B cell (primary cell): ENCODE data around the gene SLC25A18. TPM values are rescaled to one million over a fixed set of nuclear protein-coding genes. Genes with fewer than 3 reads are reported as not detected.

Experiments
- ATAC-seq: fragments of 200-7000 bp; cut with Tn5 transposase; one replicate; pipeline ENCODE4 v1.10.0; 2021; ENCODE audit warnings: low read depth, mild to moderate bottlenecking, moderate number of reproducible peaks, moderate library complexity
- CTCF ChIA-PET: fragments of 350-600 bp; sonication (Branson Sonifier 250); formaldehyde crosslinking; loops from one replicate; lab custom pipeline; 2021; ENCODE audit warnings: antibody characterized with exemption, inconsistent platforms; lab: Charles Lee
- POLR2A ChIA-PET: fragments of 350-600 bp; sonication (Branson Sonifier 250); formaldehyde crosslinking; loops from one replicate; lab custom pipeline; 2021; ENCODE audit warnings: antibody characterized with exemption; lab: Charles Lee
- DNase-seq: peaks from one replicate; pipeline ENCODE4 v3.0.0; 2013
- H2AFZ ChIP-seq: 2 replicates; pipeline ENCODE4 v1.6.1; 2012; ENCODE audit warnings: mild to moderate bottlenecking, low read depth, low read length; ENCODE audit not compliant: insufficient read depth, poor library complexity, severe bottlenecking
- H3K27ac ChIP-seq, 2 donors: 1 replicate in 1 of 2; 2 replicates in 1 of 2; pipeline ENCODE4 v1.5.1; 2012 to 2013; ENCODE audit warnings: low read length in 2 of 2, mild to moderate bottlenecking in 2 of 2, moderate library complexity in 1 of 2
- H3K27me3 ChIP-seq, 4 experiments: fragments of 200-600 bp in 1 of 4; sonication (generic) in 1 of 4; replicated peaks in 1 of 4; 1 replicate in 2 of 4; 2 replicates in 2 of 4; pipeline versions ENCODE4 v1.6.1 to v1.7.0; 2013 to 2016; ENCODE audit warnings: low read length in 3 of 4, mild to moderate bottlenecking in 2 of 4, mixed read lengths in 1 of 4, moderate library complexity in 1 of 4; ENCODE audit not compliant: insufficient read depth in 4 of 4, control insufficient read depth in 3 of 4; ENCODE audit errors: control extremely low read depth in 1 of 4
- H3K36me3 ChIP-seq, 2 experiments: replicated peaks in 1 of 2; 1 replicate in 1 of 2; 2 replicates in 1 of 2; pipeline versions ENCODE4 v1.6.1 to v1.7.1; 2013; ENCODE audit warnings: low read length in 1 of 2; ENCODE audit not compliant: insufficient read depth in 2 of 2, control insufficient read depth in 1 of 2; ENCODE audit errors: control extremely low read depth in 1 of 2, extremely low read depth in 1 of 2
- H3K4me1 ChIP-seq, 2 donors: fragments of 200-600 bp in 1 of 2; sonication (generic) in 1 of 2; 1 replicate in 1 of 2; 2 replicates in 1 of 2; pipeline versions ENCODE4 v1.5.1 to v1.6.1; 2013 to 2017; ENCODE audit warnings: low read length in 2 of 2; ENCODE audit not compliant: control insufficient read depth in 2 of 2, insufficient read depth in 2 of 2
- H3K4me2 ChIP-seq: replicated peaks from 2 replicates; pipeline ENCODE3; 2012; ENCODE audit warnings: mild to moderate bottlenecking, low read depth, low read length; ENCODE audit not compliant: poor library complexity, severe bottlenecking
- H3K4me3 ChIP-seq, 5 experiments: fragments of 200-600 bp in 1 of 5; sonication (generic) in 1 of 5; 1 replicate in 3 of 5; 2 replicates in 2 of 5; pipeline versions ENCODE4 v1.5.1 to v1.7.0; 2011 to 2016; ENCODE audit warnings: low read length in 4 of 5, mild to moderate bottlenecking in 4 of 5, low read depth in 2 of 5, control low read depth in 1 of 5, moderate library complexity in 1 of 5; ENCODE audit not compliant: insufficient read depth in 1 of 5; ENCODE audit errors: control extremely low read depth in 1 of 5, extremely low read depth in 1 of 5
- H3K79me2 ChIP-seq: fragments of 200-600 bp; sonication (generic); one replicate; pipeline ENCODE4 v1.6.0; 2016; ENCODE audit warnings: low read length; ENCODE audit not compliant: control insufficient read depth, insufficient read depth
- H3K9ac ChIP-seq: fragments of 200-600 bp; sonication (generic); 2 replicates; pipeline ENCODE4 v1.6.1; 2017; ENCODE audit warnings: mild to moderate bottlenecking, low read length, moderate library complexity
- H3K9me3 ChIP-seq, 3 donors: one replicate each; pipeline versions ENCODE4 v1.6.1 to v1.7.1; 2013; ENCODE audit warnings: low read length in 2 of 3; ENCODE audit not compliant: control insufficient read depth in 2 of 3, insufficient read depth in 1 of 3; ENCODE audit errors: control extremely low read depth in 1 of 3
- H4K20me1 ChIP-seq: 2 replicates; pipeline ENCODE4 v1.6.0; 2012; ENCODE audit warnings: mild to moderate bottlenecking, low read length; ENCODE audit not compliant: insufficient read depth, control insufficient read depth, poor library complexity, severe bottlenecking
- H3K27ac Mint-ChIP-seq: one replicate; pipeline ENCODE4 v1.8.0; 2021; ENCODE audit warnings: mixed read lengths
- H3K27me3 Mint-ChIP-seq: one replicate; pipeline ENCODE4 v1.8.0; 2021; ENCODE audit warnings: mixed read lengths
- H3K4me1 Mint-ChIP-seq: one replicate; pipeline ENCODE4 v1.8.0; 2021; ENCODE audit warnings: mixed read lengths
- H3K4me3 Mint-ChIP-seq: one replicate; pipeline ENCODE4 v1.8.0; 2021; ENCODE audit warnings: mixed read lengths
- H3K9me3 Mint-ChIP-seq: one replicate; pipeline ENCODE4 v1.8.0; 2022; ENCODE audit warnings: mixed read lengths; ENCODE audit not compliant: insufficient read depth
- EZH2 ChIP-seq: IDR thresholded peaks from 2 replicates; pipeline ENCODE4 v1.6.1; 2012; ENCODE audit warnings: borderline replicate concordance, low read depth, mild to moderate bottlenecking, moderate library complexity, low read length; ENCODE audit not compliant: insufficient read depth, poor library complexity, severe bottlenecking
- WGBS: methylation state at CpG from one replicate; pipeline ENCODE4 v1.1.5; 2013; ENCODE audit warnings: missing lambda C conversion rate; ENCODE audit not compliant: insufficient coverage; 5-methylcytosine and 5-hydroxymethylcytosine counted together
- intact Hi-C: fragments of 100-400 bp; cut with micrococcal nuclease; formaldehyde crosslinking; loops from one replicate; pipeline ENCODE4 v1.10.0; 2022
- polyA plus RNA-seq: library from polyadenylated mRNA; depleted of rRNA; stranded (reverse); fragments of >200 nt; gene quantifications from 2 replicates; pipeline ENCODE4 v1.2.3, GENCODE V29; 2012
- total RNA-seq, 2 donors: library from RNA; stranded (reverse); fragments of 120-200 nt in 1 of 2; gene quantifications; 1 replicate in 1 of 2; 2 replicates in 1 of 2; pipeline versions ENCODE4 v1.2.3 to v1.2.4, GENCODE V29; 2013 to 2022
- TF ChIP-seq, protein P1 (sequence below): fragments of 200-600 bp; IDR thresholded peaks from one replicate; pipeline ENCODE4 v1.8.0; 2022; ENCODE audit warnings: antibody characterized with exemption, mild to moderate bottlenecking

Gene SLC25A18
- total and polyA plus RNA-seq, 2 donors (not counting 1 experiment from before 2014, with no cell fraction given): not detected

- POLR2A ChIA-PET: interaction anchor here (0.7 to 1.5 kb wide), 3 partner anchors 11 to 46 kb away, joined by 3 to 6 read pairs (median 3); partner anchors contain the start of gene BCL2L13
- intact Hi-C loops: loop anchor here (1.0 to 10.0 kb wide), 5 partner anchors 10 to 544 kb away; partner anchors contain the start of genes BCL2L13, HDHD5 and IL17RA
Observed at GRCh38 chr22:17628406-17629172, 65.3 kb downstream of the SLC25A18 start, which contains the start of gene ATP6V1E1. TSS of gene ATP6V1E1 (minus strand) at chr22:17628749. CDS start at chr22:17628635, 114 bp downstream.

More at GRCh38 chr22:17628406-17629172, 65.3 kb downstream of the SLC25A18 start, which contains the start of gene ATP6V1E1:
- peaks cover 2 to 8% of the 10 kb centered on the region in 2 experiments for H3K36me3 ChIP-seq
- H3K4me1 ChIP-seq: peaks cover 16 to 21% of the 10 kb centered on the region in 2 donors
- Mint-ChIP-seq H3K27me3 (no peaks in the 10 kb centered on the region), H3K4me3 (peak within 1 kb of the TSS; percentile 96), H3K27ac (peak within 1 kb of the TSS; percentile 98), H3K9me3 (no peaks in the 10 kb centered on the region), H3K4me1 (peaks cover 27% of the 10 kb centered on the region)
- WGBS: 1% methylated on average over 30 of the region's 45 CpGs
- peak within 1 kb of the TSS; percentile 84 for H2AFZ ChIP-seq
- H3K4me3 ChIP-seq: peak within 1 kb of the TSS; percentile 93 to 98 (median 96)
- H3K27ac ChIP-seq: peak within 1 kb of the TSS; percentile 86 to 97
- no peak for TF ChIP-seq EZH2
- TF ChIP-seq, protein P1, sequence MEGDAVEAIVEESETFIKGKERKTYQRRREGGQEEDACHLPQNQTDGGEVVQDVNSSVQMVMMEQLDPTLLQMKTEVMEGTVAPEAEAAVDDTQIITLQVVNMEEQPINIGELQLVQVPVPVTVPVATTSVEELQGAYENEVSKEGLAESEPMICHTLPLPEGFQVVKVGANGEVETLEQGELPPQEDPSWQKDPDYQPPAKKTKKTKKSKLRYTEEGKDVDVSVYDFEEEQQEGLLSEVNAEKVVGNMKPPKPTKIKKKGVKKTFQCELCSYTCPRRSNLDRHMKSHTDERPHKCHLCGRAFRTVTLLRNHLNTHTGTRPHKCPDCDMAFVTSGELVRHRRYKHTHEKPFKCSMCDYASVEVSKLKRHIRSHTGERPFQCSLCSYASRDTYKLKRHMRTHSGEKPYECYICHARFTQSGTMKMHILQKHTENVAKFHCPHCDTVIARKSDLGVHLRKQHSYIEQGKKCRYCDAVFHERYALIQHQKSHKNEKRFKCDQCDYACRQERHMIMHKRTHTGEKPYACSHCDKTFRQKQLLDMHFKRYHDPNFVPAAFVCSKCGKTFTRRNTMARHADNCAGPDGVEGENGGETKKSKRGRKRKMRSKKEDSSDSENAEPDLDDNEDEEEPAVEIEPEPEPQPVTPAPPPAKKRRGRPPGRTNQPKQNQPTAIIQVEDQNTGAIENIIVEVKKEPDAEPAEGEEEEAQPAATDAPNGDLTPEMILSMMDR: no peak
- ATAC-seq (peak; percentile 100), DNase-seq (peak; percentile 97)
- peak within 1 kb of the TSS; percentile 99 for H3K9ac ChIP-seq
- CTCF ChIA-PET: interaction anchor here (0.7 to 1.0 kb wide), 2 partner anchors 10 to 123 kb away, joined by 3 read pairs; partner anchors contain the start of gene BCL2L13
- no peaks in the 10 kb centered on the region for H3K9me3 ChIP-seq
- H3K27me3 ChIP-seq: no peaks in the 10 kb centered on the region
- peaks cover 3% of the 10 kb centered on the region for H4K20me1 ChIP-seq
- H3K4me2 ChIP-seq: peak within 1 kb of the TSS; percentile 78
- peaks cover 56% of the 10 kb centered on the region for H3K79me2 ChIP-seq
